COLO668 (cell line): ENCODE measurements around the gene B4GALNT1.
"Not testable (repeated sequence)": the region's sequence is repeated elsewhere in the genome, so short reads cannot be mapped to it uniquely, and the experiment has no call there.

ENCODE experiments used
- DNase-seq: peaks from one replicate; lab custom pipeline; 2025; ENCODE audit not compliant: unreplicated experiment; lab: John Stamatoyannopoulos, UW

Gene B4GALNT1

DNA sequence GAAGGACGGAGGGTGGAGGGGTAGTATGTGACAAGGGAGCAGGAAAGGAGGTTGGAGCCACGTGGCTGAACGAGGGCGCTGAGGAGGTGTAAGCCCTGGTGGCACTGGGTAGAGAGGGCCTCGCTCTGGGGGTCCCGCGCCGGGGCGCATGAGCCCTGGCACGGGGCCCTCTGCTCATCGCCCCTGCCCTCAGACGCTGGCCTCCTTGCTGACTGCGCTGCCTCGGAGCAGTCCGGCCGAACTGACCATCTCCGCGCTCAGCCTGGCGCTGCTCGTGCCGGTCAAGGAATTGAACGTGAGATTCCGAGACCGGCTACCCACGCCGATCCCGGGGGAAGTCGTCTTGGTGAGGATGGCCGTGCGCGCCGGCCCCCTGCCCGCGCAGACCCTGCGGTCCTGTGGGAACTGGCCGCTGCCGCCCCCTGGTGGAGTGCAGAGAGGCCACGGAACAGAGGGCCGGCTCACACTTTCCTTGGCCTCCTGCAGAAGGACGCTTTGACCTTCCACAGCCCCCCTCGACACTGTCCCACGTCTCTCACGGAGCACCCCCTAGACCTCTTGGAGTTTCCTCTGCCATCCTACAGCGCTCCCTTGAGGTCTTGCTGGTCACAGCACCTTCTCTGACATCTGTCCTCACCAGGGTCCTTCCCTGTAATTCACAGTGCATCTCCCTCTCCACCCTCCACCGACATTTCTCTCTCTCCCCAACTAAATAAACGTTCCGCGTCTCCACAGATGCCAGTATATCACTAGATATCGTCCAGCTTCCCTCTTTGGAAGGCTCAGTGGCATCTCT lies 11.3 kb downstream of the B4GALNT1 start:
- DNase-seq, result peak; percentile 40

DNA sequence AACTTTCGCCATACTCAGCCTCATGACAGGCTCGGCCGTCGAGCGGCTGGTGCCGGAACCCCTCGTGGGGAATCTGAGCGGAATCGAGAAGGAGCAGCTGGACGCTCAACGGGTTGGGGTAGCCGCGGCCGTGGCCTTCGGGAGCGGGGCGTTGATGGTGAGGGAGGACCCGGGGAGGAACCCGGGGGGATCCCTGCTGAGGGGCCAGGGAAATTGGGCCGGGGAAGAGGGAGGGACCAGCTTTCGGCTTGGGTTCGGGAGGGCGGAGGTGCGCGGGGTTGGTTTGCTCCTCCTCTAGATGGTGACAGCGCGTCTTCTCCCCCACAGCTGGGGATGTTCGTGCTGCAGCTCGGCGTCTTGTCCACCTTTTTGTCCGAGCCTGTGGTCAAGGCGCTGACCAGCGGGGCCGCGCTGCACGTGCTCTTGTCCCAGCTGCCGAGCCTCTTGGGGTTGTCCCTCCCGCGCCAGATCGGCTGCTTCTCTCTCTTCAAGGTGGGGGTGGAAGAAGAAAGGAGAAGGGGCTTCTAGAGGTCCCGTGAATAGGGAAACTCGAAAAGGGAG lies 12.0 kb downstream of the B4GALNT1 start:
- DNase-seq, result no peak

- no peak for DNase-seq
These were observed 12.6 kb downstream of the B4GALNT1 start for GRCh38 chr12:57620245-57620935.

DNA sequence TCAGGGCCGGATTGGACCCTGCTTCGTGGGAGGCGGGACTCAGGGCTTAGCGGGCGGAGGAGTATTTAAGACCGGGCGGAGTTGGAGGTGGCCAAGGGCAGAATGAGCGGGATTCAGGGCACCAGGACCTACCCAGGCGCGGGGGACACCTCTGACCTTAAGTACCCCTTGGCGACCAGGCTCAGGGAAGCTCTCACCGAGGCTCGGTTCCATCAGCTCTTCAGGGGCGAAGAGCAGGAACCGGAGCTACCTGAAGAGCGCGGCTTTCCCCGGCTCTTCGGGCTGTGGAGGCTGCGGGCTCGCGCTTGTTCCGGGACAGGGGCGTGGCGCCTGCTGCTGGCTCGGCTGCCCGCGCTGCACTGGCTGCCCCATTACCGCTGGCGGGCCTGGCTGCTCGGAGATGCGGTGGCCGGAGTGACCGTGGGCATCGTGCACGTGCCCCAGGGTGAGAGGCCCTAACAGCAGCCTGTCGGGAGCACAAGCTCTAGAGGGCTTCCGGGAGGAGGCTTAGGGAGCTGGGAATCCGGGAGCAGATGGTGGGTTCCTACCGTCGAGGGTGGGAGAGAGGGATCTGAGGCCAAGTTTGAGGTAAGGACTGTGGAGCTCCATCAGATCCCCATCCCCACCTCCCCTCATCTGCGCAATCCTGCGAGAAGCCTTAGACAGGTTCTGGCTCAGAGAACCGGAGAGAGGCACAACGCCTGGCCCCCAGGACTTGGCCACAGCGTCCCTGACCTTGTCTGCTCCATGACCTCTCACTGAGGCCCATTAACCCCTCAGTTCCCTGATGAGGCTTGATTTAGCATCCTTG lies 13.4 kb downstream of the B4GALNT1 start:
- peak; percentile 5 for DNase-seq

GRCh38 chr12:57618966-57619433 lies 14.0 kb downstream of the B4GALNT1 start:
- no peak for DNase-seq

GRCh38 chr12:57618431-57618830 lies 14.6 kb downstream of the B4GALNT1 start:
- DNase-seq, result not testable (repeated sequence)

DNA sequence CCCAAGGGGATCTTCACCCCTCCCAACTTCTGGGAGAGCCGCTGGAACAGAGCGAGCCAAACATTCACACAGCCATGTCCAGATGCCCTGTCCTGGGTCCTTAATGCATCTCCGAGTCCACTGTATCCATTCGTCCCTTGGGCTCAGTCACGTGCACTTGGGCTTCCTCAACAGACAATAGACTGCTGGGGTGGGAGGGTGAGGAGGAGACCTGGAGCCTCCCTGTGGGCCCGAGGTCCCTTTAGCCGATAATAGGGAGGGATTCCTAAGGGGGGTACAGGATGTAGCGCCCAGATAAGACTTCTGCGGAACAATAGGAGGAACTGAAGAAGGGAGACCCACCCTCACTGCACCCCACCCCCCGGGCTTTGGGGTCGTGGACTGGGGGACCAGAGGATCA lies 15.1 kb downstream of the B4GALNT1 start:
- DNase-seq, result no peak

GRCh38 chr12:57616383-57617101 lies 16.5 kb downstream of the B4GALNT1 start:
- DNase-seq, result no peak

- no peak for DNase-seq
These were observed 17.4 kb downstream of the B4GALNT1 start for GRCh38 chr12:57615637-57616036.

DNA sequence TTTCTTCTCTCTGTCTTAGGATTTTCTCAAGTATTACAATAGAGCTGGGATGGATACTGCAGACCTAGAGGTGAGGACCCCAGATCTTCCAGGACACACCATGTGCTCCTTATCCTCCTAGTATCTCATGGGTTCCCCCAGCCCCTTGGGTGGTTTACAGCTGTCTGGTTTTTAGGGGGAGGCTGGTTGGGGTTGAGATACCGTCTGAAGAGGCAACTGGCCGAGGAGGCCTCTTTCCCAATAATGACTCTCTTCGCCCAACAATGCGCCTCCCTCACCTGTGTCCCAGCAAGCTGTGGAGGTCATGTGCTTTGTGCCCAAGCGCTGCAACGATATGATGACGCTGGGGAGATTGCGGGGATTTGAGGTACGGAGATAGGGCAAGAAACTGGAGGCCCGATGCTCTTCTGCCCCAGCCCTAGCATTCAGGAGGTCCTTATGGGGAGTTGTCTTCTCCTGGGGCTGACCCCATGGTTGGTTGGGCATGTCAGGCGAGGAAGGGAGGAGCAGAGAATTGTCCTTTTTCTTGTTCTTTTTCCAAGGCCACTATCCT lies 18.0 kb downstream of the B4GALNT1 start:
- DNase-seq, result no peak

DNA sequence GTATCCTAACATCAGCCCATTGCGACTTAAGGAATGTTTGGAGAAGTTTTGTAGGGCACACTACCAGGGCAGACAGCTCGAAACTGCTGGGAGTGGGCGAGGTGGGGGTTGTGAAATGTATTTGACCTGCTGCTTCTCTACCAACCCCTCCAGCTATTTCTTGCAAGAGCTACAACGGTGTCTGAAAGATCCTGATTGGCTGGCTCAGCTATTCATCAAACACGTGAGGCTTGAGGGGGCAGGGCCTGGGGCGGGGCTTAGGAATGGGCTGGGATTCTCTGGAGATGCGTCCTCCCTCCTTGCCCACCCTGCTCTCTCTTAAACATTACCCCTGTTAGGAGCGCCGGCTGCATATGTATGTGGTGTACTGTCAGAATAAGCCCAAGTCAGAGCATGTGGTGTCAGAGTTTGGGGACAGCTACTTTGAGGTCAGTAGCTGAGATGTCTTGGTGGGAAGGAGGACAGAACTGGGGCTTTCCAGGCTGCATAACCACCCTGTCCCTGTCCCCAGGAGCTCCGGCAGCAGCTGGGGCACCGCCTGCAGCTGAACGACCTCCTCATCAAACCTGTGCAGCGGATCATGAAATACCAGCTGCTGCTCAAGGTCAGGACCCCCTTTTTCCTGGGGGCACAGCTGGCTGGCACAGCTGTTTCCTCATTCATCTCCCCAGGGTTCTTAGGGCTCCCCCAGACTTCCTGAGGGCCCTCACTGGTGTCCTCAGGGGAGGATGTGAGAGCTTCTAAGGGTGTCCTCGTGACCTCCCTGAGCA lies 18.6 kb downstream of the B4GALNT1 start:
- DNase-seq, result no peak

- DNase-seq, result no peak
These were observed 19.4 kb downstream of the B4GALNT1 start for GRCh38 chr12:57613427-57614109.

DNA sequence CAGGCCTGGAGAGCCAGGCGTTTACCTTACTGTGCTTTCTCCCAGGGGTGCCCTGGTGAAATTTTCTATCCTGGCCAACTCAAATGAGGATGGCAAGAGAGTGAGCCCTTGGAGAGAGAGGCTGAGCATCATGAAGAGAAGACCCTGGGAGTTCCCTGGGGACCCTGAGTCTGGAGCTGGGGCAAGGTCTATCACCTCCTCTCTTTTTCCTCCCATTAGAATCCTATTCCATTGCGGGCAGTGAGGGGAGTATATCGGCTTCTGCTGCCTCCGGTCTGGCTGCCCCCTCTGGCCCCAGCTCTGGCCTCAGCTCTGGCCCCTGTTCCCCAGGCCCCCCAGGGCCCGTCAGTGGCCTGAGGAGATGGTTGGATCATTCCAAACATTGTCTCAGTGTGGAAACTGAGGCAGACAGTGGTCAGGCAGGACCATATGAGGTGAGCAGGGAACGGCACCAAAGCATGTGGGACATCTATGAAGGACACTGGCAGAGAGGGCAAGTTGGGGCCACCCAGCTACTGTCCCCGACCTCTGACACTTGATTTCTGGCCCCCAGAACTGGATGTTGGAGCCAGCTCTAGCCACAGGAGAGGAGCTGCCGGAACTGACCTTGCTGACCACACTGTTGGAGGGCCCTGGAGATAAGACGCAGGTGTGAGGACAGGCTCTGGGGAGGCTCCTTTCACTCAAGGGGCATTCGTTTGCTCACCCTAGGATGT lies 20.1 kb downstream of the B4GALNT1 start:
- no peak for DNase-seq

GRCh38 chr12:57611827-57612710 lies 20.9 kb downstream of the B4GALNT1 start:
- DNase-seq, result no peak

GRCh38 chr12:57611108-57611826 lies 21.7 kb downstream of the B4GALNT1 start, which contains the start of gene ARHGEF25:
Gene ARHGEF25, plus strand, starts transcription at chr12:57611435. Its CDS starts 460 bp downstream, at chr12:57611895.
- peak; percentile 23 for DNase-seq

- DNase-seq, result no peak
These were observed 22.4 kb downstream of the B4GALNT1 start for GRCh38 chr12:57610554-57611107.
